NCI-H526 treated with DMSO at 0.1 percent for 48 hours (cell line): ENCODE measurements around the gene PER1.

Experiments
- DNase-seq: peaks from one replicate; lab custom pipeline; 2025; lab: John Stamatoyannopoulos, UW

Gene PER1

DNA sequence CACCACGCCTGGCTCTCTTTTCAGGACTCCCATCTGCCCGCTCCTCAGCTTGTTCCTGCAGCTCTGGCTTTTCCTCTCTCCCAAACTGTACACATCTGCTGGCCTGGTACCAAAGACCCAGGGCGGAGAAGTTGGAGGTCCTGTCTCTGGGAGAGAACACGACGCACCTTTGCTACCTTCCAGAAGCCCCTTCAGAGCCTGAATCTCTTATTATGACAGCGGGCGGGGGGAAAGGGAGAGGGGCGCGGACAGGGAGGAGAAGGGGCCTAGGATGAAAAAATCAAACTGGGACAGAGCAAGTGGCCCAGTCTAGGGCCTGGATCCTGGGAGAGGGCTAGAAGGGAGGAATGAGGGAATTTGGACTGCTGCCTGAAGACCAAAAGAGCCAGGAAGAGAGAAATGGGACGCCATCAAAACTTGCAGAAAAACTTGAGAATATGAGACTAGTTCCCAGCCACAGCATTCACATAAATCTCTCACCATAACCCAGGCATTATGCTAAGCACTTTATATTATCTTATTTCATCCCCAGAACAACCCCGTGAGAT lies 2.5 kb upstream of the PER1 start:
- DNase-seq = no peak

DNA sequence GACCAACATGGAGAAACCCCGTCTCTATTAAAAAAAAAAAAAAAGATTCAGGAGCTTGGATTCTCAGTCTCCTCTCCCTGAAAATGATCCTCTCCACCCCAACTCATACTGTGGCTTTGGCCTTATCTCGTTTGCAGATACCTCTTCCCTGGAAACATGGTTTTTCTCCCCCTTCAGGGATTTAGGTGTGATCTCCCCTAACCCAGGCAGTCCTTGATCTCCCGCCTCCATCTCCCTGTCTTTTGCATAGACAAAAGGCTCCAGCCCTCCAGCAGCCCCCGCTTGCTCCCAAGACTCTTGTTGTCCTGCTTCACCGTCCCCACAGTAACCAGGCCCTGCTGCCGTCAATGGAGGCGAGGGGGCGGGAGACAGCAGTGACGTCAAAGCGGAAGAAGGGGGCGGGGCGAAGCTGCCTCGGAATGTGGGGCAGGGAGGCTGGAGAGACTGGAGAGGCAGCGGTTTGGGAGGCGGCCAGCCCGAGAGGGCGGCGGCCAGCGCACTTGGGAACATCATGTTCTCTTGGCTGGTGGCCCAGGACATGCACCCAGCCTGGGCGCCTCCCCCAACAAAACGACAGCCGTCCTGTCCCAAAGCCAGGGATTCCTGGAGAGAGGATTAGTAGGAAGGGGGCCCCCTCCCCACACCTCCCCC lies 1.9 kb upstream of the PER1 start:
- DNase-seq = peak; percentile 14

DNA sequence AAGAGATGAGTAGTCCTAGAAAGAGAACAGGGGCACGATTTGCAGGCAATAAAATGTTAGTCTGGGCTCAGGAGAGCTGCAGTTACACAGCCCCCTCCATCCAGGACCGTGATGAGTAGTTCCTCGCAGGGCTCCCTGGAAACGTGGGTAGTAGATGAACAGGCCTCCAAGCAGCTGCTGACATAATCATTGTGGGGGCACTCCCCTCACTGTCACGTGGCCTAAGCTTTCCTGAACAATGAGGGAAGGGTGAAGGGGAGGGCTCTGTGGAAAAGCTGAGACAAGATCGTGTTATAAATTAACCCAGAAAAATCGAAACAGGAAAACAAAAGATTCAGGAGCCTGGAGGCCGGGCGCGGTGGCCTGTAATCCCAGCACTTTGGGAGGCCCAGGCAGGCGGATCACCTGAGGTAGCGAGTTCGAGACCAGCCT lies 1.3 kb upstream of the PER1 start:
- no peak for DNase-seq

DNA sequence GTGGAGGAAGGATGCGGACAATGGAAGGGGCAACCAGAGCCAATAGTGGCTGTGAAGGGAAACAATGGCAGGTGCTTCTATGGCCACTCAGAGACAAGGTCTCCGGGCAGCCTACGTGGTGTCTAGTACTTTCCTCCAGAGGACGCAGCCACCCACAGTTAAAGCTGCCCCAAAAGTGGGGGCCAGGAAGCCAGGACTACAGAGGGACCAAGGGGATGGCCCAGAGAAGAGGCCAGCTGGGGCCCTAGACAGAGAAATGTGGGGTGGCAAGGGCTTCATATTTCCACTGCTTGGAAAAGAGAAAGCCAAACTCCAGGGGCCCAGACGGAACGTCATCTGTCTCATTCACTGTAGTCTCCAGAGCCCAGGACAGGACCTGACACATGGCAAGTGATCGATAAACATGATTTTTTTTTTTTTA lies 837 bp upstream of the PER1 start:
- no peak for DNase-seq

DNA sequence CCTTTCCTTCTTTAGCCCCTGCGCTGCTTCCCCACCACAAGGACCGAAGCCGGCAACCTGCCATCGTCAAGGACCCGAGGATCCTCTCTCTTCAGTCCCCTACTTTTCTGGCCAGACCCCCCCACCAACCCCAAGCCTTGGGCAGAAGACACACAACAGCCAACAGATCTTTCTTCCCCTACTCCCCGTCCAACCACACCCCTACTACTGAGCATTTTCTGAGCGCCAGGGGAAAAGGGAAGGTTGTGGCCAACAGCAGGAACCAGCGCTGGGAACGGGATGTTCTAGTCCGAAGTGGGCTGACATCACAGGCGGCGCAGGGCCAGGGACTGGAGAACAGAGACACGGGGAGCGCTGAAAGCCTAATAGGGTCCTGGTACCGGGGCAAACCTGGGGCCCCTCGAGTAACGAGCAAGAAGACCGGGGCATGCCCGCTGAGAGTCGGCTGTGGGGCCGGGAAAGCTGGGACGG lies 528 bp downstream of the PER1 start:
- DNase-seq = no peak

DNA sequence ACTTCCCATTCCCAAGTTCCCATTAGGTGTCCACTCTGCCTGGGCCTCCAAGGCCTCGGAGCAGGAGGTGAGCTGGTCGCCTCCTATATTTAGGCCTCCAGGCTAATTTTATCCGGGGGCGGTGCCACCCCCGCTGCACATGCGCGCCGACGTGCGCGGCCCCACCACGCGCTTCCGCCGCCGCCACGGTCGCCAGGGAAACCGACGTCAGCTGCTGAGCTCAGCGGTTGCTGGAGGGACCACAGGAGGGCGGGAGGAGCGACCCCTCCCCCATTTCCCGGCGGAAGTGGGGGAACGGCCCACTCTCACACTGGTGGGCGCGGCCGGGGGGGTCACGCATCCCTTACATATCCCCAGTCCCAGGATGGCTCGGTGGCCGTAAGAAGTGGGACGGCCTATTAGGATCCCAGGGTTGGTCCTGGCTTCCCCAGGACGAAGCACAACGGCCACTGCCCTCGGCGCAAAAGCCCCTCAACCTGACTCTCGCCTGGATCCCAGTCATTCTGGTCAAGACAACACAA lies 1.0 kb downstream of the PER1 start:
- DNase-seq = no peak

DNA sequence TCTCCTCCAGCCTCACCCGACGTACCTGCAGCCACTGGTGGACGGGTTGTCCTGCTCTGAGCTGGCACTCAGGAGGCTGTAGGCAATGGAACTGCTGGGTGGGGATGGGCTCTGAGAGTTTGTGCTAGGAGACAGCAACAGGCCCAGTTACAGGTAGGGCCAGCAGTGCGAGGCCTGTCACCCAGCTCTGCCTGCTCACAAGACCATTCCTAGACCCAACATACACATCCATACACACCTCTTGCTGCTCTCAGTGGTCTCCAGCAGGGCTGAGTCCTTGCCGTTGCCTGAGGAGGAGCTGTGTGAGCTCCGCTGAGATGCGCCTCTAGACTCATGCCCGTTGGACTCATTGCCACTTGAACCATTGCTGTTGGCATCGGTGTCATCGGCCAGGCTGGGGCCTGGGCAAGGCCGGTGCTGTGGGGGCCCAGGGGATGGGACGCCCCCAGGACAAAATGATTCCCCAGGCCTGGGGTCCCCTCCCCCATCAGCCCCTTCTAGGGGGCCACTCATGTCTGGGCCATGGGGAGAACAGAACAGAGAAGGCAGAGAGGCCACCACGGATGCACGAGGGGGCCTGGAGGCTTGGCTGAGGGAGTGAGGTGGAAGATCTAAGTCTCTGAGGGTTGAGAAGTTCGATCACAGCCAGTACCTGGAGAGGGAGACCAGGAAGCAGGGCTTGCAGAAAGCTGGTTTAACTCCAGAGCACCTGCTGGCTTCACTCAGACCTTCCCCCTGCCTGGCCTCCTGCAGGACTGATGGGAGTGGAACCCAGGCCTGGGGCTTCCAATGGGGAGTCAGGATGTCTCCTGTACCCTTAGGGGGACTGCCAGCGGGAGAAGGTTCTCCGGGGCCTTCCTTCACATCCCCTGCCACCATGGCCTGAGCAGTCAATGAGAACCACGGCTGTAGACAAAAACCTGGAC lies 1.7 kb downstream of the PER1 start:
- DNase-seq = no peak

DNA sequence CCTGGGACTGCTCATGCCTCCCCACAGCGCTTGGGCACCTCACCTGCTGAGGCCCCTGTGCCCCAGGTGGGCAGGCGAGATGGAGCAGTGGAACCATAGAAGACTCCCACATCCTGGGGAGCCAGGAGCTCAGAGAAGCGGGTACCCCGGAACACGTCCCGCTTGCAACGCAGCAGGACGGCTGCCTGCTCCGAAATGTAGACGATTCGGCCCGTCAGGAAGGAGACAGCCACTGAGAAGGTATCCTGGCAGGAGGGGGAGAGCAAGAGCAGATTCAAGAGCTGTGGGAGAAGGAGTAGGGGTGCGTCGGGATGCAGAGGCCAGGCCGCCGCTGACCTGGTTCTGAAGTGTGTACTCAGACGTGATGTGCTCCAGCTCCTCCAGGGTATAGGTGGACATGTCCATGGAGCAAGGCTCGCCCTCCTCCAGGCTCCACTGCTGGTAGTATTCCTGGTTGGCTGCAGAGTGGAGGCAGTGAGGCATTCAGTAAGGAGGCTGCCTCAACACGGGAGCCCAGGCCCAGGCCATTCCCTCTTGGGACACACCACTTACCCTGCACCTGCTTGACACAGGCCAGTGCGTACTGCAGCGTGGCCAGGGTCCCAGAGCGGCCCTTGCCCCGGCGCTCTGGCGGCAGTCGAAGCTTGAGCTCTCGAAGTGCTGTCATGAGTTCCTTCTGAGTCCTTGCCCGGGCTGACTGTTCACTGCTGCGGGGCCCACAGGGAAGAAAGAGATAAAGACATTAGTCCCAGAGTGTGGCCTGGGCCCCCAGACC lies 2.6 kb downstream of the PER1 start:
- DNase-seq = no peak

DNA sequence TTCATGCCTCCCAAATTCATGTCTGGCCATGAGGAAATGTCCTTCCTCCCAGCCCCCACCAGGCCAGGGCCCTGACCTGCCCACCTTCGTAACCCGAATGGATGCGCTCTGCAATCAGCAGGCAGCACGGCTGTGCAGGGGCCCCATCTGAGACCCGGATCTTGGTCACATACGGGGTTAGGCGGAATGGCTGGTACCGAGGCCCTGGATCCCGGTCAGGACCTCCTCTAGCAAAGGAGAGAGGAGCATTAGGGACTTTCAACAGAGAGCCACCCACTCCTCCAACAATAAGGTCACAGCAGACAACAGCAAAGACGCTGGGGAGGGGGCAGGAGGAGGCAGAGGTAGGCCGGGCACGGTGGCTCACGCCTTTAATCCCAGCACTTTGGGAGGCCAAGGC lies 3.6 kb downstream of the PER1 start:
- DNase-seq = no peak

DNA sequence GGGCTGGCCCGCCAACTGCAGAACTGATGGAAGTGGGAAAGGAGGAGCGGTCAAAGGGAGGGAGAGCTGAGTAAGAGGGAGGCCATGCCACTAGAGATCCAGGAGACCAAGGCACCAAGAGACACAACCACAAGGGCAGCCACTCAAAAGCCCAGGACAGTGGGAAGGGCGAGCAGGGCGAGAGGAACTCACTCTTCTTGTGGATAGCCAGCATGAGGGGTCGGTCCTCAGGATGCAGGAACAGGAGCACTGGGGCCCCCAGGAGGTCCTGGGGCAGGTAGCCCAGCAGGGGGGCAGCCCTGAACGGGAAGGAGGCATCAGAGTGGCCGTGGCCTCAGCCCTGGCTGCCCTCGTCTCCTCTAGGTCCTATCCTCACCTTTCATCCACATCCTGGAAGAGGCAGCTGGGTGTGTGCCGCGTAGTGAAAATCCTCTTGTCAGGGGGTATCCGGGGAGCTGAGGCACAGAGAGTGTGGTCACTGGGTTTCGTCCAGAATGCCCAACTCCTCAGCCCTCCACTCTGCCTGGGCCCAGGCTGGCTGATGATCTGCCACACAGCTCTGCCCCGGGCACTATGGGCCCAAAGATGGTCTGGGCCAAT lies 4.3 kb downstream of the PER1 start:
- DNase-seq = no peak

DNA sequence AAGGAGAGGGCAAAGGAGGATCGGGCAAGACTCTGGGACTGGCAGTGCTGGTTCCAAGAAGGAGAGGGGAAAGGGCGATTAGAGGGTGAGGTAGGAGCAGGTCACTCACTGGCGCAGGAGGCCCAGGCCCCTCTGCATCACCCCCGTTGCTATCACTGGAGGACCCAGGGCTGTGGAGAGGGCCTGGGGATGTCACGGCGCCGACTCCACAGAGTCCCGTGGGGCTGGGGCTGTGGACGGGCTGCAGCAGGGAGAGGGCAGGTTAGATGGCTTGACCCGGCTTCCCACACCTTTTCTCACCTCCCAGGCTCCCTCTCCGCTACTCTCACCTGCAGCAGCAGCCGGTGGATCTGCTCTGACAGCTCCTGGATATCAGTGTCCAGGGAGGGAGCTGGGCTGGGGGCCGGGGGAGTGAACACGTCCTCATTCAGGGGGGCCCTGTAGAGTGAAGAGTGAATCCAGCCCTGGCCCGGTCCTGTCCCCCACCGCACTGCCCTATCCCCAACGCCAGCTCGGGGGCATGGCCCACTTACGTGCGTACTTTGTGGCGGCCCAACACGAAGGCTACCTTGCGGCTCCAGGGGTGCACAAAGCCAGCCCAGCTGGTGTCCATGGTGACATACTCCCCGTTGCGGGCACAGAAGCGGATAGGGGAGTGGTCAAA lies 4.9 kb downstream of the PER1 start:
- no peak for DNase-seq

DNA sequence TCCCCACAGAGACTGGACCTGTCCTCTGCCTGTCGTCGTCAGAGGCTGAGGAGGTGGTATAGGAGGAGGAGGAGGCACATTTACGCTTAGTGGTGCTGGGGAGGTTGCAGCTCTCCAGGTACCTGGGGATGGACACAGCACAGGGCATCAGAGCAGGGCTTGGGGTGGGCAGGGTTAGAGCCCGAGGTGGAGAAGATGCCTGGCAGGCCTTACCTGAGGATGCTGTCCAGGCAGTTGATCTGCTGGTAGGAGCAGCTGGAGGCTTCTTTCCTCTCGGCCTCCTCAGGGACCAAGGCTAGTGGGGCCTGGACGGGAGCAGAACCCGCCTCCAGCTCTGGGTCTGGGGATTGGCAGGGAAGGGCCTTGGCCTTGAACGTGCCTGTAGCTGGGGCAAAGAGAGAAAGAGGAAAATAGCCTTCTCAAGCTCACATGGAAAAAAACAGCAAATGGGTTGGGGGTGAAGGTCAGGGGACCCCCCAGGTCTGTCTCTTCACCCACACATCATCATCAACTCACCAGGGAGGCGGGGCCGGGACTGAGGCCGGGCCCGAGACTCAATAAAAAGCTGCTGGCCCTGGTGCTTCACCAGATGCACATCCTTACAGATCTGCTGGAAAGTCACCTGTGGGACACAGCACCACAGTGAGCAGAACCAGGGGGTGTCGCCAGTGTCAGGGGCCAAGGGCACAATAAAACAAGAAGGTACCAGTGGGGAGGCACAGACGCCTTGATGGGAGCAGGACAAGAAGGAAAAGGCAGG lies 5.6 kb downstream of the PER1 start:
- DNase-seq = no peak

DNA sequence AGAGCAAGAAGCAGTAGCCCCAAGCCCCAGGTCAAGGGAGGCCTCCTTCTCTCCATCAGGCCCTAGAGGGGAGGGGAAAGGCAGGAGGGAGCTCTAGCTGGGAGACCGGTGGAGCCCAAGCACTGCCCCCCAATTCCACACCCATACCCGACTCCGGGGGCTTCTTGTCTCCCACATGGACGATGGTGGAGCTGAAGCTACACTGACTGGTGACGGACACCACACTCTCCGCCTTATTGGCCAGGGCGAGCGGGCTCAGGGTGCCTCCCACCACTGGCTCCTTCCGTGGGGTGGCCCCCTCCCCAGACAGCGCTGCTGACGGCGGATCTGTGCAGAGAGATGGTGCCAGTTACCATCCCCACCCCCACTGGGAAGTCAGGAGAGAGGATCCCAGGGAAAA lies 6.4 kb downstream of the PER1 start:
- no peak for DNase-seq

DNA sequence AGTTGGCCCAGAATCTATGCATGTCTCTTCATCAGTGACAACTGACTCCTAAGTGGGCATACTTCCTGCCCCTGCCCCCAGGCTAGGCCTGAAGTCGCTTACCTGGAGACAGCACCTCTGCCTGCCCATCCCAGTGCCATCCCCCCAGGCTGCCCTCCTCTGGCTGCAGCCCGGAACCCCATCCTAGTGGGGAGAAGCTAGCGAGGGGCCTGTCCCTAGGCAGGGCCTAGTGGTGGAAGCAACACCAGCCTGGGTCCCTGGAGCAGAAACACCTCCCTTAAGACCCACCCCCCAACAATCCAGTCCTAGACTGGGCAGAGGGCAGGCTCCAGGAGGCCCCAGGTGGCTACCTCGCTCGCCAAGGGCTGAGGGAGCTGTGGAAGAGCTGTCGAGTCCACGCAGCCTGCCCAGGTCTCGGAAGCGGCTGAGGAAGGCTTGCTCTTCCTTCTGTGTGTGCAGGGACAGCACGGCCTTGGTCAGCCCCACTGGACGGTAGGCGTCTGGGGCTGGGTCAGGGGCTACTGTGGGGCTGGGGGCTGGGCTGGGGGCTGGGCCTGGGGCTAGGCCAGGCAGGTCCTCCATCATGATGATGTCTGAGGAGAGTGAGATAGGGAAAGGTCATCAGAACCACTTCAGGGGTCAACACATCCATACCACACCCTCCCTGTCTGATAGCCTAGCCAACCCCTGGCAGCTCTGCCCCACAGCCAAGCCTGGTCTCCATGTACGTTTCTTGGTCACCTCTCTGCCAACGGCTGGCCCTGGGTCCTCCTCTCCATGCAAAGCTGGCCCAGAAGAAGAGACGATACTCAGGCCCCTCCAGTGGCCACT lies 7.6 kb downstream of the PER1 start:
- DNase-seq = no peak

DNA sequence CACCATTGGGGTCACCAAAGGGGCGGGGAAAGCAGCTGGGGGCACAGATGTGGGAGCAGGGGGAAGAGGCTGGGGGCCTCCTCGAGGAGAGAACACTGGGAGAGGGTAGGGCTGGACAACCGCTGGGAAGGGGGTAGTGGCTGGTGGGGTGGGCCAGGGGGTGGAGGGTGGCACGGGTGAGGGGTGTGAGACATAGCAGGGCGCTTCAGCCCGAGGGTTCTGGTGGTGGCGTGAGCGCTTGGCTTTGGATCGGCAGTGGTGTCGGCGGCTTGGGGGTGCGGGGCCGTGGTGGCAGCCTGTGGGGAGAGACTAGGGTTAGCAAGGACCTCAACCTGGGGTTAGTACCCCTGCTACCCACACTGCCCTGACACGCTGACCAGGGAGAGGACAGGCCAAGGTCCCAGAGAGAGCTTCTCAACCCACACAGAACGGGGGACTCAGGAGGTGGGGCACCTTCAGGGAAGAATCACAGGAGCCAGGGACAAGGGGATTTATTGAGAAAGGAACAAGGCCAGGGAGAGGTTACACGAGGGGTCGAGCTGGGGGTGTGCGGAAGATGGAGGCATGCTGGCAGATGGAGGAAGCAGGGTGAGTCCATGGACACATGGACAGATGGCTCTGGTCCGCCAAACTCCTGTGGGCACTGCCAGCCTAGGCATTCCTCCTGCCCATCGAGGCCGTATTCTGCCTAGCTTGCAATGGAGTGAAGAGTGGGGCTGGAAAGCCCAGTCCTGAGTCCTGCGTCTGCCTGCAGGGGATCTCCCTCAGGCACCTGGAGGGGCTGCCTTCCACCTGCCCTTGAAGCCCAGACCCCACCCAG lies 8.4 kb downstream of the PER1 start:
- DNase-seq = no peak

DNA sequence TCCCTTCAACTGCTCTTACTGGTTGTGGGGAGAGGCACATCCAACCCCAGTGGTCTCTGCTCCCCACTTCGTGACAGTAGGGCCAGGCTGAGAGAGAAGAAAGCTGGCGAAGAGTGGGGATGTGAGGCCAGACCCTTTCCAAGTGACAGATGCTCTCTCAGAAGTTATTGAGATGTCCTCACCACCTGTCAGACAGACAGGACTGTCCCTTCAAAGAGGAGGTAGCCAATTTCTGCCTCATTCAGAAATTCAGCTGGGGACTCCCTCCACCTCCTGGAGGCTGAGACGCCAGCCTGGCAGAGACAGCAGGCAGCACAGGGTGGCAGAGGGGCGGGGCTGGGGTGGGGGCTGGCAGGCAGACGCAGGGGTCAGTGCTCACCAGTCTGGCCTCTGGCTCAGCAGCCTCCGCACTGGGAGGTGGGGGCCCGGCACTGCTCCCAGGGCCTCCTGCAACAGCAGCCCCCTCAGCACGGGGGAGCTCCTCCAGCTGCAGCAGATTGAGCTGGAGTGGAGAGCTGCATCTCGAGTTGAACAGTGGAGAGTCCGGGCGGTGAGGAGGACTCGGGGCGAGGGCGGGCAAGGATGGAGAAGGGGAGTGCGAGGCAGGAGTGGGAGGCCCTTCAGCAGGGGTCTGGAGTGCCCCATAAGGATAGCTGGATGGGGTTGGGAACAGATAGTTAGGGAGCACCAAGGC lies 9.2 kb downstream of the PER1 start:
- DNase-seq = no peak

DNA sequence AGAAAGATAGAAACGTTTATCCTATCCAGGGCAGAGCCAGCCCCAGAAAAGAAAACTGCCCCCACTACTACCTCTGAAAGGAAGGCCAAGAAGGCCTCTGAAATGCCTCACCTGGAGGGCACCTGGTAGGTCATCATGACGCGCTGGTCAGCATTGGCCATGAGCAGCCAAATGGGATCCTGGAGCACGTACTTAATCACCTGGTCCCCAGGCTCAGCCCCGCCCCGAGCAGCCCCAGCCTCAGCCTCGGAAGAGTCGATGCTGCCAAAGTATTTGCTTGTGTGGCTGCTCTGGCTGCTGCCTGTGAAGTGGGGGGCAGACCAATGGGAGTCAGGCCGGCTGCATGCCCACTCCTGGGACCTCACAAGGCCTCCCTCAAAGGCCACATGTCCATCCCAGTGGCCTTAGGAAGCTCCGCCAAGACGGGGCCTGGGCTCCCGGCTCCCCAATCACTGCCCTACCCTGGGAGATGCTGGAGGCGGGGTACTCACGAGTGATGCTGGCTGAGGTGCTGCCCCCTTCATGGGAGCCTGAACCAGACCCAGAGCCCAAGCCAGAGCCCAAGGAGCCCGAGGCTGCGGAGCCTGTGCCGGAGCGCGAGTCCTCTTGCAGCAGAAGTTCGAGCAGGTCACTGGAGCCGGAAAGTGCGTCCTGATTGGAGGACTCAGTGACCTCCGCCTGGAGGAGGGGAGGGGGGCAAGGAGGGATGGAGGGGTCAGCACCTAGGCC lies 9.9 kb downstream of the PER1 start:
- no peak for DNase-seq
